ENCODE measurements around the gene DNAJC27. TPM values are rescaled to one million over a fixed set of nuclear protein-coding genes. Genes with fewer than 3 reads are reported as not detected.

Gene DNAJC27
- total RNA-seq, 1 experiment from 2014 or later = 5.1 TPM

DNA sequence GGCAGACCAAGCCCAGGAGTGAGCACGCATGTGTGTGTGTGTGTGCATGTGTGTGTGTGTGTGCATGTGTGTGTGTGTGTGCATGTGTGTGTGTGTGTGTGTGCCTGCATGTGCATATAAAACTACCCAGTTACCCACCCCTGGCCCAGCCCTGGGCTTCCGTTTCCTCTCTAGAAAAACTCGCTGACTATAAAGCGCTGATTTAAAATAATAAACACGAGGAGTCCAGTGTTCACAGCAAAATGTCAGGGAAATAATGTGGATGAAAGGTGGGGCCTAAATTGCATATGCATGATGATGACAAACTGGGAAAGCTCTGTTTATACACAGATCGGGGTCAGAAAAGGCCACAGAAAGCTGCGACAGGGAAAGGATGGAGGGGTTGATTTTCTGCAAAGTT lies 59.2 kb downstream of the DNAJC27 start:
- no peak overlapping the region for H3K4me2 ChIP-seq
- no peaks in the 10 kb centered on the region; the same call in 1 of the 2 replicates for H4K20me1 ChIP-seq (ENCODE audit: insufficient read depth)
- H3K4me3 ChIP-seq = no peak overlapping the region
- intact Hi-C loops (cut with micrococcal nuclease; ENCODE audit: unreplicated experiment) = no loop called here
- H3F3A ChIP-seq (ENCODE audit: insufficient read depth, low read depth) = no peaks in the 10 kb centered on the region
- ChIA-PET POLR2A (ENCODE audit: unreplicated experiment) (no interaction called here), CTCF (no interaction called here)
- no peaks in the 10 kb centered on the region for H3K9me2 ChIP-seq (ENCODE audit: insufficient read depth)
- H2AFZ ChIP-seq = no peak overlapping the region
- H3K4me1 ChIP-seq (replicated peaks; ENCODE audit: insufficient read depth) = no peaks in the 10 kb centered on the region
- no peak for TF ChIP-seq EZH2 (IDR thresholded peaks at IDR 0.05; ENCODE audit: low read depth)
- TF ChIP-seq, protein P1, sequence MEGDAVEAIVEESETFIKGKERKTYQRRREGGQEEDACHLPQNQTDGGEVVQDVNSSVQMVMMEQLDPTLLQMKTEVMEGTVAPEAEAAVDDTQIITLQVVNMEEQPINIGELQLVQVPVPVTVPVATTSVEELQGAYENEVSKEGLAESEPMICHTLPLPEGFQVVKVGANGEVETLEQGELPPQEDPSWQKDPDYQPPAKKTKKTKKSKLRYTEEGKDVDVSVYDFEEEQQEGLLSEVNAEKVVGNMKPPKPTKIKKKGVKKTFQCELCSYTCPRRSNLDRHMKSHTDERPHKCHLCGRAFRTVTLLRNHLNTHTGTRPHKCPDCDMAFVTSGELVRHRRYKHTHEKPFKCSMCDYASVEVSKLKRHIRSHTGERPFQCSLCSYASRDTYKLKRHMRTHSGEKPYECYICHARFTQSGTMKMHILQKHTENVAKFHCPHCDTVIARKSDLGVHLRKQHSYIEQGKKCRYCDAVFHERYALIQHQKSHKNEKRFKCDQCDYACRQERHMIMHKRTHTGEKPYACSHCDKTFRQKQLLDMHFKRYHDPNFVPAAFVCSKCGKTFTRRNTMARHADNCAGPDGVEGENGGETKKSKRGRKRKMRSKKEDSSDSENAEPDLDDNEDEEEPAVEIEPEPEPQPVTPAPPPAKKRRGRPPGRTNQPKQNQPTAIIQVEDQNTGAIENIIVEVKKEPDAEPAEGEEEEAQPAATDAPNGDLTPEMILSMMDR (conservative IDR thresholded peaks at IDR 0.05) = no peak
- 0 out of 2 replicates have a peak, but pooled peaks cover 4% of the 10 kb centered on the region for H3K36me3 ChIP-seq (ENCODE audit: low read depth)
- no TSS peak for BruUV-seq (replicated peaks)
- H3K9me3 ChIP-seq (ENCODE audit: insufficient read depth, low read depth) = no peaks in the 10 kb centered on the region
- DNase-seq = no peak
- no peak overlapping the region for H3K27ac ChIP-seq
- H3K79me2 ChIP-seq (ENCODE audit: low read depth) = 0 out of 2 replicates have a peak, but pooled peaks cover 4% of the 10 kb centered on the region
- H3K27me3 ChIP-seq (ENCODE audit: insufficient read depth, low read depth) = no peaks in the 10 kb centered on the region

GRCh38 chr2:24910245-24910644 lies 61.5 kb downstream of the DNAJC27 start:
- ChIA-PET CTCF (no interaction called here), POLR2A (ENCODE audit: unreplicated experiment) (interaction anchor here (0.6 kb wide), 1 partner anchor 967 kb away, joined by 18 read pairs; no protein-coding TSS in a partner anchor)
- BruUV-seq (replicated peaks) = no TSS peak
- Histone ChIP-seq H3K79me2 (ENCODE audit: low read depth) (no peaks in the 10 kb centered on the region), H3K9me2 (ENCODE audit: insufficient read depth) (no peaks in the 10 kb centered on the region), H2AFZ (no peak overlapping the region), H3K36me3 (ENCODE audit: low read depth) (0 out of 2 replicates have a peak, but pooled peaks cover 4% of the 10 kb centered on the region), H3K27me3 (ENCODE audit: insufficient read depth, low read depth) (no peaks in the 10 kb centered on the region), H3K9me3 (ENCODE audit: insufficient read depth, low read depth) (no peaks in the 10 kb centered on the region), H3K27ac (no peak overlapping the region), H3K4me2 (no peak overlapping the region), H3F3A (ENCODE audit: insufficient read depth, low read depth) (no peaks in the 10 kb centered on the region), H3K4me1 (replicated peaks; ENCODE audit: insufficient read depth) (no peaks in the 10 kb centered on the region), H4K20me1 (ENCODE audit: insufficient read depth) (no peaks in the 10 kb centered on the region), H3K4me3 (no peak overlapping the region)
- intact Hi-C loops (cut with micrococcal nuclease; ENCODE audit: unreplicated experiment) = no loop called here
- TF ChIP-seq, protein P1 (conservative IDR thresholded peaks at IDR 0.05) = no peak
- no peak for TF ChIP-seq EZH2 (IDR thresholded peaks at IDR 0.05; ENCODE audit: low read depth)
- DNase-seq = no peak

DNA sequence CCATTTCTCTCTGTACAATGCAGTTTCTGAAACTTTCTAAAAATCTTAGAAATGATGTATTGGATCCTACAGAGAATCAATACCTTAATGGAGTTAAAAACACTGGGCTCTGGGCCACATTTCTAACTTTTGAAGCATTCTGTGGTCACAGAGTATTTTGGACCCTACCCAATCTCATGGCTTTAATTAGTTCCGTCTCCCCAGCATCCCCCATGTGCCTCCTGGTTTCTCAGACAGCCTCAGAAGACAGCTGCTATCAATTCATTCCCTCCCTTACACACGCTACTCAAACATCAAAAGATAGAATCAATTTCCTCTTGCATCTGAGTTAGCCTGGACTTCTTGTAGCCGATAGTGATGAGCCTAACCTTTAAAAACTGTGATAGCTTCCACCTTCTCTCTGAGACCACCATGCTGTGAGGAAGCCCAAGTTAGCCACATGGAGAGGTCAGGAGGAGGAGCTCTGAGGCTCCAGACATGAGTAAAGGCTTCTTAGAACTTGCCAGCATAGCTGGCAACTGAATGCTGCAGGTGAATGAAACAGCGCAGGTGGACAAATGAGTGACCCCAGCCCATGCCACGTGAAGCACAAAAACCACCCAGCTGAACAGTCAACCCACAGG lies 62.1 kb downstream of the DNAJC27 start:
- POLR2A ChIA-PET (ENCODE audit: unreplicated experiment) = no interaction called here
- intact Hi-C loops (cut with micrococcal nuclease; ENCODE audit: unreplicated experiment) = no loop called here
- CTCF ChIA-PET = no interaction called here
- no TSS peak for BruUV-seq (replicated peaks)
- no peak for DNase-seq
- H4K20me1 ChIP-seq (ENCODE audit: insufficient read depth) = no peaks in the 10 kb centered on the region
- no peaks in the 10 kb centered on the region for H3F3A ChIP-seq (ENCODE audit: insufficient read depth, low read depth)
- no peaks in the 10 kb centered on the region for H3K79me2 ChIP-seq (ENCODE audit: low read depth)
- no peak overlapping the region for H3K27ac ChIP-seq
- no peak overlapping the region for H3K4me3 ChIP-seq
- no peak overlapping the region for H2AFZ ChIP-seq
- no peaks in the 10 kb centered on the region for H3K27me3 ChIP-seq (ENCODE audit: insufficient read depth, low read depth)
- no peak overlapping the region for H3K4me2 ChIP-seq
- 0 out of 2 replicates have a peak, but pooled peaks cover 4% of the 10 kb centered on the region for H3K36me3 ChIP-seq (ENCODE audit: low read depth)
- H3K4me1 ChIP-seq (replicated peaks; ENCODE audit: insufficient read depth) = no peaks in the 10 kb centered on the region
- H3K9me2 ChIP-seq (ENCODE audit: insufficient read depth) = no peaks in the 10 kb centered on the region
- no peaks in the 10 kb centered on the region for H3K9me3 ChIP-seq (ENCODE audit: insufficient read depth, low read depth)
- TF ChIP-seq, protein P1 (conservative IDR thresholded peaks at IDR 0.05) = no peak
- TF ChIP-seq EZH2 (IDR thresholded peaks at IDR 0.05; ENCODE audit: low read depth) = no peak
